Ishikawa (cell line): Measurements from ENCODE around the gene CAMK1D.

Source experiments
- CEBPB ChIP-seq: IDR thresholded peaks from 2 replicates; pipeline ENCODE4 v1.6.1; 2012
- CREB1 ChIP-seq: IDR thresholded peaks from 2 replicates; pipeline ENCODE4 v1.6.1; 2012; ENCODE audit warnings: low read depth
- EGR1 ChIP-seq: IDR thresholded peaks from 2 replicates; pipeline ENCODE4 v1.6.1; 2012
- EP300 ChIP-seq: IDR thresholded peaks from 2 replicates; pipeline ENCODE4 v1.6.1; 2012; ENCODE audit warnings: borderline replicate concordance
- FOXM1 ChIP-seq: IDR thresholded peaks from 2 replicates; pipeline ENCODE4 v1.6.1; 2012; ENCODE audit warnings: low read depth, borderline replicate concordance
- NFIC ChIP-seq: IDR thresholded peaks from 2 replicates; pipeline ENCODE4 v1.6.1; 2012
- RAD21 ChIP-seq: IDR thresholded peaks from 2 replicates; pipeline ENCODE4 v1.6.1; 2012; ENCODE audit warnings: low read depth
- TAF1 ChIP-seq: IDR thresholded peaks from 2 replicates; pipeline ENCODE4 v1.6.1; 2012; ENCODE audit warnings: low read depth, mild to moderate bottlenecking
- TCF12 ChIP-seq: IDR thresholded peaks from 2 replicates; pipeline ENCODE4 v1.6.1; 2012; ENCODE audit warnings: low read depth
- TEAD4 ChIP-seq: IDR thresholded peaks from 2 replicates; pipeline ENCODE4 v1.6.1; 2012
- YY1 ChIP-seq: IDR thresholded peaks from 2 replicates; pipeline ENCODE4 v1.6.1; 2012; ENCODE audit warnings: low read depth
- ZBTB7A ChIP-seq: IDR thresholded peaks from 2 replicates; pipeline ENCODE4 v1.6.1; 2012; ENCODE audit warnings: low read depth
- TF ChIP-seq, protein P1 (sequence below): IDR thresholded peaks from 2 replicates; pipeline ENCODE4 v1.6.1; 2012
- TF ChIP-seq, protein P2 (sequence below): IDR thresholded peaks from 2 replicates; pipeline ENCODE4 v1.6.1; 2012; ENCODE audit warnings: low read depth, mild to moderate bottlenecking
- TF ChIP-seq, protein P3 (sequence below): IDR thresholded peaks from 2 replicates; pipeline ENCODE4 v1.6.1; 2012

Gene CAMK1D

DNA sequence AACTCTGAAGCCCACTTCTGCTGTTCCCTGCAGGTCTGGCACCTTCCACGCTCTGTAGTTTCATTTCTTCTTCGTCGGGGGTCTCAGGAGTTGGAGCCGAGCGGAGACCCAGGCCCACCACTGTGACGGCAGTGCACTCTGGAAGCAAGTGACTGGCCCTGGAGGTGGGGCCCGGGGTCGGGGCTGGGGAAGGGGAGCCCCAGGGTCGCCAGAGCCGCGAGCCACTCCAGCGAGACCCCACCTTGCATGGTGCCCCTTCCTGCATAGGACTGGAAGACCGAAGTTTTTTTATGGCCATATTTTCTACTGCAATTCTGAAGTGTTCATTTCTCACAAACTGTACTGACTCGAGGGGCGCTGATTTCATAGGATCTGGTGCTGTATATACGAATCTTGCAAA, 479.4 kb downstream of the CAMK1D start:
- no peak for TF ChIP-seq TEAD4
- TF ChIP-seq TCF12 = no peak
- TF ChIP-seq RAD21 = no peak
- no peak for TF ChIP-seq CEBPB
- TF ChIP-seq NFIC = no peak
- TF ChIP-seq, protein P1, sequence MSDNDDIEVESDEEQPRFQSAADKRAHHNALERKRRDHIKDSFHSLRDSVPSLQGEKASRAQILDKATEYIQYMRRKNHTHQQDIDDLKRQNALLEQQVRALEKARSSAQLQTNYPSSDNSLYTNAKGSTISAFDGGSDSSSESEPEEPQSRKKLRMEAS = no peak
- TF ChIP-seq, protein P2, sequence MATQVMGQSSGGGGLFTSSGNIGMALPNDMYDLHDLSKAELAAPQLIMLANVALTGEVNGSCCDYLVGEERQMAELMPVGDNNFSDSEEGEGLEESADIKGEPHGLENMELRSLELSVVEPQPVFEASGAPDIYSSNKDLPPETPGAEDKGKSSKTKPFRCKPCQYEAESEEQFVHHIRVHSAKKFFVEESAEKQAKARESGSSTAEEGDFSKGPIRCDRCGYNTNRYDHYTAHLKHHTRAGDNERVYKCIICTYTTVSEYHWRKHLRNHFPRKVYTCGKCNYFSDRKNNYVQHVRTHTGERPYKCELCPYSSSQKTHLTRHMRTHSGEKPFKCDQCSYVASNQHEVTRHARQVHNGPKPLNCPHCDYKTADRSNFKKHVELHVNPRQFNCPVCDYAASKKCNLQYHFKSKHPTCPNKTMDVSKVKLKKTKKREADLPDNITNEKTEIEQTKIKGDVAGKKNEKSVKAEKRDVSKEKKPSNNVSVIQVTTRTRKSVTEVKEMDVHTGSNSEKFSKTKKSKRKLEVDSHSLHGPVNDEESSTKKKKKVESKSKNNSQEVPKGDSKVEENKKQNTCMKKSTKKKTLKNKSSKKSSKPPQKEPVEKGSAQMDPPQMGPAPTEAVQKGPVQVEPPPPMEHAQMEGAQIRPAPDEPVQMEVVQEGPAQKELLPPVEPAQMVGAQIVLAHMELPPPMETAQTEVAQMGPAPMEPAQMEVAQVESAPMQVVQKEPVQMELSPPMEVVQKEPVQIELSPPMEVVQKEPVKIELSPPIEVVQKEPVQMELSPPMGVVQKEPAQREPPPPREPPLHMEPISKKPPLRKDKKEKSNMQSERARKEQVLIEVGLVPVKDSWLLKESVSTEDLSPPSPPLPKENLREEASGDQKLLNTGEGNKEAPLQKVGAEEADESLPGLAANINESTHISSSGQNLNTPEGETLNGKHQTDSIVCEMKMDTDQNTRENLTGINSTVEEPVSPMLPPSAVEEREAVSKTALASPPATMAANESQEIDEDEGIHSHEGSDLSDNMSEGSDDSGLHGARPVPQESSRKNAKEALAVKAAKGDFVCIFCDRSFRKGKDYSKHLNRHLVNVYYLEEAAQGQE = no peak
- TF ChIP-seq, protein P3, sequence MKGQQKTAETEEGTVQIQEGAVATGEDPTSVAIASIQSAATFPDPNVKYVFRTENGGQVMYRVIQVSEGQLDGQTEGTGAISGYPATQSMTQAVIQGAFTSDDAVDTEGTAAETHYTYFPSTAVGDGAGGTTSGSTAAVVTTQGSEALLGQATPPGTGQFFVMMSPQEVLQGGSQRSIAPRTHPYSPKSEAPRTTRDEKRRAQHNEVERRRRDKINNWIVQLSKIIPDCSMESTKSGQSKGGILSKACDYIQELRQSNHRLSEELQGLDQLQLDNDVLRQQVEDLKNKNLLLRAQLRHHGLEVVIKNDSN = no peak
- TF ChIP-seq YY1 = no peak
- no peak for TF ChIP-seq CREB1
- no peak for TF ChIP-seq EP300
- TF ChIP-seq ZBTB7A = no peak
- no peak for TF ChIP-seq EGR1
- TF ChIP-seq TAF1 = no peak
- TF ChIP-seq FOXM1 = no peak

DNA sequence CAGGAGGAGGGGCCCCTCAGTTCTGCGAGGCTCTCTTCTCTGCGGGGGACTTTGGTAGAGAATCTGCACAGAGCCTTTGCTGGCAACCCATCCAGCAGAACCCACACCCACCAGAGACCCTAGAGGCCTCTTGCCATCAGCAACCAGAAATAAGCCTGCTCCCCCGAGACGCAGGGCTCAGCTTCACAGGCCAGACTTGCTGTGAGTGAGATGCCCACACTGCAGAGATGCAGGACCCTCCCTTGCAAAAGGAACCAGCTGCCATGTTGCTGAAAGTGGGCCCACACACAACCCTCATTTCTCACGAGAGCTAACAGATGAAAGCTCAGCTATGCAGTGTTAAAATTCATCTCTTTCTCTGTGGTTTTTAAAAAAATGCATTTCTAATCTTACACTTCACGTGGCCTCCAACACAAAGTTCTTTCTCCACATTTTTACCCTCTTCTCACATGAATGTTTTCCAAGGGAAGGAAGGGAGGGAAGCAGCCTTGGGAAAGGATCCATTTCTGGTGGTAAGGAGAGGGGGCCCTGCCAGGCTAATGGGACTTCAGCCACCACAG, 480.6 kb downstream of the CAMK1D start:
- no peak for TF ChIP-seq YY1
- no peak for TF ChIP-seq CEBPB

DNA sequence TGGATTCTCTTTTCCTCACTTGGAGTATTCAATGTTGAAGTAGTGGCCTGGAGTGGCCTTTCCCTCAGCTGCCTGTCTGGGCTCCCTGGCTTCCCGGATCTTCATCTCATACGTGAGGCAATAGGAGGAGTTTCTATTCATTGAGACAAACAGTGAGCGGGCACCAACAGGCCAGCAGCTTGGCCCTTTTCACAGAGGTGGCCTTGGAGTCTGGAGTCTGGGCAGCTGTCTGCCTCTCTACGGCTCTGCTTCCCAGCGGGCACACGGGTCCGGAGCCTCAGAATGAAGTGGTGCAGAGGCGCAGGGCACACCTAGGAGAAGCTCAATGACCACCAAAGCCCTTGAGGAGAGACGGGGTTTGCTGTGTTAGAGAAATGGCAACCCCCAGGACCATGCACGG, 482.7 kb downstream of the CAMK1D start:
- TF ChIP-seq NFIC = no peak
- TF ChIP-seq, protein P1 = no peak
- TF ChIP-seq ZBTB7A = no peak
- TF ChIP-seq FOXM1 = no peak
- no peak for TF ChIP-seq EP300
- no peak for TF ChIP-seq EGR1

DNA sequence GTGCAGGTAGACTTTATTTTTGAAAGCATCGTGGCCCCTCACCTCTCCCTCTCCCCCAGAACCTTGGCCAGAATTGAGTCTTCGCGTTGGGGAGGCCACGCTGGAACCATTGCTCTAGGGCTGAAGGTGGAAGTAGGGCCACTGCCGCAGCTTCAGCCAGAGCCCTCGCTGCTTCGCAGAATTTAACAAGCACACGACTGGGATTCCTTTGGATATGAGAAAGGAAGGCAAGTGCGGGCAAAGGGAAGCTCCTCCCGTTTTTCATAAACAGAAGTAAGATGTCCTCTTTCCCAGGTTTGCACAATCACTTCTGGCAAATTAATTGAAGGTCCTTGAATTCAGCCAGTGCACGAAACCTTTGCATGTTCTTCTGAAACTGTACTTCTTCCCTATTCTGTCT, 484.1 kb downstream of the CAMK1D start:
- TF ChIP-seq YY1 (no peak), EGR1 (no peak), FOXM1 (no peak), EP300 (no peak)
- TF ChIP-seq, protein P1 = no peak
- TF ChIP-seq, protein P2 = no peak

DNA sequence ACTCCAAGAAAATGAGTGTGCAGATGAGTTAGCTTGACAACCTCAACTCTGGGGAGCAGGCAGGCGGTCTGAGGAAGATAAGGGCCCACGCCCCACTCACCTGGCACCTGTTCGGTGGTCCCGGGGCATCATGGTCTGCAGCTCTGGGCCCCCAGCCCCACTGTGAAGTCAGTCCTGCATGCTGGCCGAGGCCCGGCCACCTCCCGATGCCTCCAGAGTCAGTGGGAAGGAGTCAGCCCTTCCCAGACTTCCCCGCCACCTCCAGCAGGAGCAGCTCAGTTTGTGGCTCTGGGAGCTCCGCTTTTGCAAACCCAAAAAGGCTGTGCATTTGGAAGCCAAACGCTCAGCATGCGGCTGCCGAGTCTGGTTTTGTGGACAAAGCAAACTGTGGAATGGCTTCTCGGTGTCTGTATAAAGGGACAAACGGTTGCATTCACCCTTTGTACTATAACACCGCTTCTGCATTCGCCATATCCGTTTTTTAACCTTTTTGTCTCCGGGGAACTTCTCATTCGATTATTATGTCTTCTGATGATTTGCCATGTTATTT, 484.8 kb downstream of the CAMK1D start:
- no peak for TF ChIP-seq YY1
- TF ChIP-seq TCF12 = no peak
- no peak for TF ChIP-seq TAF1
- TF ChIP-seq, protein P1 = no peak
- TF ChIP-seq CREB1 = no peak
- no peak for TF ChIP-seq NFIC
- no peak for TF ChIP-seq RAD21
- TF ChIP-seq EP300 = no peak

DNA sequence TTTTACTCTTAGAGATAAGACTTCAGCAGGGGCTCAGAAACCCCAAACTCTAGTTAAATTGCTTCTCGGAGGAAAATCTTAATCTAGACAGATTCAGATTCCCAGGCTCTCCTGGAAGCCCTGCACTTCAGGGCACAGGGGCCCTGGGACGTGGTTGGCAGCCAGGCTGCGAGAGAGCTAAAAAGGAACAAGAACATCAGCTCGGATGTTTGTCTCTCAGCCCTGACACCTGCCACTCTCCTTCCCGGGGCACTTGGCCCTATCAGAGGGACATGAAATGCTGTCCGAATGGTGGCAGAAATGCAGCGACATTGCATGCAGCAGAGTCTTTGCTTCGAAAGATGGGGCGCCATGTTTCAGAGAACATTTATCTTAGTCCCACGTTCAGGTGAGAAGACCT, 485.4 kb downstream of the CAMK1D start:
- TF ChIP-seq TAF1 (no peak), TCF12 (no peak), ZBTB7A (no peak), EP300 (no peak), RAD21 (no peak), TEAD4 (no peak), CREB1 (no peak), YY1 (no peak), FOXM1 (no peak), EGR1 (no peak), NFIC (no peak)
- TF ChIP-seq, protein P3 = no peak
- TF ChIP-seq, protein P2 = no peak
- TF ChIP-seq, protein P1 = no peak
